ENCODE results near the gene ACSM3.
"Not testable (repeated sequence)": the region's sequence is repeated elsewhere in the genome, so short reads cannot be mapped to it uniquely, and the experiment has no call there.

Gene ACSM3

GRCh38 chr16:20763461-20764232 is at the start of gene ACSM3:
TSS of gene ACSM3 (plus strand) at chr16:20764014. CDS start at chr16:20770035, 6,021 bp downstream.
- no peak for DNase-seq

GRCh38 chr16:20717718-20718117 is 46.1 kb upstream of the ACSM3 start:
- not testable (repeated sequence) for DNase-seq

GRCh38 chr16:20720251-20720650 is 43.6 kb upstream of the ACSM3 start:
- no peak for DNase-seq

GRCh38 chr16:20726661-20727060 is 37.2 kb upstream of the ACSM3 start:
- no peak for DNase-seq

- no peak for DNase-seq
Measured at GRCh38 chr16:20727181-20727580, 36.6 kb upstream of the ACSM3 start.

GRCh38 chr16:20729141-20729540 is 34.7 kb upstream of the ACSM3 start:
- DNase-seq = no peak

- DNase-seq = no peak
Measured at GRCh38 chr16:20734056-20734455, 29.8 kb upstream of the ACSM3 start.

- DNase-seq = no peak
Measured at GRCh38 chr16:20734782-20735181, 29.0 kb upstream of the ACSM3 start.

GRCh38 chr16:20735490-20735889 is 28.3 kb upstream of the ACSM3 start:
- no peak for DNase-seq

GRCh38 chr16:20740007-20740883 is 23.6 kb upstream of the ACSM3 start:
- DNase-seq = no peak

- peak; percentile 53 for DNase-seq
Measured at GRCh38 chr16:20740901-20741521, 22.8 kb upstream of the ACSM3 start.

- DNase-seq = peak; percentile 81
Measured at GRCh38 chr16:20741554-20742285, 22.1 kb upstream of the ACSM3 start, which contains the start of gene THUMPD1. TSS of gene THUMPD1 (minus strand) at chr16:20741818. CDS start at chr16:20741739, 79 bp downstream.

- no peak for DNase-seq
Measured at GRCh38 chr16:20743591-20743990, 20.2 kb upstream of the ACSM3 start.

GRCh38 chr16:20744922-20745440 is 18.8 kb upstream of the ACSM3 start:
- DNase-seq = no peak

- DNase-seq = no peak
Measured at GRCh38 chr16:20746461-20746860, 17.4 kb upstream of the ACSM3 start.

- no peak for DNase-seq
Measured at GRCh38 chr16:20747030-20747816, 16.6 kb upstream of the ACSM3 start.

- no peak for DNase-seq
Measured at GRCh38 chr16:20749474-20749873, 14.3 kb upstream of the ACSM3 start.

GRCh38 chr16:20750558-20750957 is 13.3 kb upstream of the ACSM3 start:
- DNase-seq = no peak

GRCh38 chr16:20753727-20754126 is 10.1 kb upstream of the ACSM3 start:
- DNase-seq = no peak

GRCh38 chr16:20755238-20755637 is 8.6 kb upstream of the ACSM3 start:
- no peak for DNase-seq

- not testable (repeated sequence) for DNase-seq
Measured at GRCh38 chr16:20755799-20756198, 8.0 kb upstream of the ACSM3 start.

- DNase-seq = no peak
Measured at GRCh38 chr16:20760346-20760745, 3.5 kb upstream of the ACSM3 start.

All from GOT3 (cell line).